Measurements from ENCODE around the gene CDHR4.

The CDHR4 gene

GRCh38 chr3:49794926-49795905, 4.5 kb downstream of the CDHR4 start:
- in situ Hi-C loops (cut with HindIII; ENCODE audit: low pct_unique_long_range_greater_than_20kb, low sequenced_read_pairs) = no loop called here
- no peak for TF ChIP-seq JUND (IDR thresholded peaks at IDR 0.05; ENCODE audit: low read depth)
- no peak for DNase-seq (ENCODE audit: low read depth in 1 of 2, low spot score in 1 of 2)

DNA sequence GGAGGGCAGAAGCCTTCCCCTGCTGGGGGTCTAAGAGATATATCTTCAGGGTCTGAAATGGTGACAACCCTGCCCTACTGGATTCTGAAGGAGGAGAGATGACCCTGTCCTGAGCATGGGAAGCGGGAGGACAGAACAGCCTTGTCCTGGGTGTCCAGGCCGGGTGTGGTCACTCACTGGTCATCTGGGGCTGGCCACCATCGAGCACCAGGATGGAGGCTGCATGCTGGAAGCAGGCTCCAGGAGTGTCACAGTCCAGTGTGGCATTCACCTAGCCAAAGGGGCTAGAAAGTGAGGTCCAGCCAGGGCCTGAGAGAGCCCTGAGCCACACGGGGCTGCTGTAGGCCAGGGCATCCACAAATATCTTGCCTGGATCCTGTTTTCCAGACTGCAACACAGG, 5.2 kb downstream of the CDHR4 start:
- no peak for TF ChIP-seq JUND (IDR thresholded peaks at IDR 0.05; ENCODE audit: low read depth)
- in situ Hi-C loops (cut with HindIII; ENCODE audit: low pct_unique_long_range_greater_than_20kb, low sequenced_read_pairs) = no loop called here

GRCh38 chr3:49793486-49794085, 6.1 kb downstream of the CDHR4 start:
- in situ Hi-C loops (cut with HindIII; ENCODE audit: low pct_unique_long_range_greater_than_20kb, low sequenced_read_pairs) = no loop called here
- no peak for DNase-seq (ENCODE audit: low read depth in 1 of 2, low spot score in 1 of 2)
- TF ChIP-seq JUND (IDR thresholded peaks at IDR 0.05; ENCODE audit: low read depth) = no peak

More for the DNA sequence above, 5.2 kb downstream of the CDHR4 start:
- DNase-seq (ENCODE audit: low read depth in 1 of 2, low spot score in 1 of 2) = no peak

DNA sequence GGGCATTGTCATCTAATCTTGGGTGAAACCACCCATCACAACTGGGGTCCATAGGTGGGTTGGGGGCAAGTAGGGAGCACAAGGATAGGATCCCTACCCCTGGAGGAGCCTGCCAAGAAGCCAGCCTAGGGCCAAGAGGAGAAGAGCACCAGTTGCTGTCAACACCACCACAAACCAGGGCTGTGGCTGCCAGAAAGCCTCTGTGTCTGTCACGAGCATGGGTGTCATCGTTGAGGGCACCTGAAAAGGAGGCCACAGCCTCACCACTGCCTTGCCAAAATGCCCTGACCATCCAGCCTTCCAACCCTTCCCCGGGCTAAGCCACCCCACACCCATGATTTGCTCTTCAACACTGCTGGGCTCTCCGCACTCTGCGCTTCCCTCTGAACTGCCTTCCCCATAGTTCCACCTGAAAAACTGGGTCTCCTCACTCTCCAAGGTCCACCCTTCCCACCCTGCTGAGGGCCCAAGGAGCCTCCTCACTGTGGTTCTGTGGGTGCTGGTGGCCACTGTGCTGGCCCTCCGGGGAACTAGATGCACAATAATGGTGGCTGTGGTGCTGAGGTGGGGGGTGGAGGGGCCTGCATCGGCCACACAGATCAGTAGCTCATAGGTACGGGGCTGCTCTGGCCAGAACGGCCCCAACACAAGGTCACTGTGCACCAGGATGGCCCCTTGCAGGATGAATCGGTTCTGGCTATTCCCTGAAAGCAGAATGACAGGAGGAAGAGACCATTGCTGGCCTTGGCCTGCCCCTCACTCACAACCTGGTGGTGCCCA, 7.1 kb downstream of the CDHR4 start:
- in situ Hi-C loops (cut with HindIII; ENCODE audit: low pct_unique_long_range_greater_than_20kb, low sequenced_read_pairs) = no loop called here
- DNase-seq (ENCODE audit: low read depth in 1 of 2, low spot score in 1 of 2) = no peak

GRCh38 chr3:49791571-49791970, 8.1 kb downstream of the CDHR4 start:
- in situ Hi-C loops (cut with HindIII; ENCODE audit: low pct_unique_long_range_greater_than_20kb, low sequenced_read_pairs) = no loop called here
- no peak for TF ChIP-seq JUND (IDR thresholded peaks at IDR 0.05; ENCODE audit: low read depth)
- DNase-seq (ENCODE audit: low read depth in 1 of 2, low spot score in 1 of 2) = peak in 1 of 2 experiments; percentile 42

More for the DNA sequence above, 7.1 kb downstream of the CDHR4 start:
- TF ChIP-seq JUND (IDR thresholded peaks at IDR 0.05; ENCODE audit: low read depth) = no peak

DNA sequence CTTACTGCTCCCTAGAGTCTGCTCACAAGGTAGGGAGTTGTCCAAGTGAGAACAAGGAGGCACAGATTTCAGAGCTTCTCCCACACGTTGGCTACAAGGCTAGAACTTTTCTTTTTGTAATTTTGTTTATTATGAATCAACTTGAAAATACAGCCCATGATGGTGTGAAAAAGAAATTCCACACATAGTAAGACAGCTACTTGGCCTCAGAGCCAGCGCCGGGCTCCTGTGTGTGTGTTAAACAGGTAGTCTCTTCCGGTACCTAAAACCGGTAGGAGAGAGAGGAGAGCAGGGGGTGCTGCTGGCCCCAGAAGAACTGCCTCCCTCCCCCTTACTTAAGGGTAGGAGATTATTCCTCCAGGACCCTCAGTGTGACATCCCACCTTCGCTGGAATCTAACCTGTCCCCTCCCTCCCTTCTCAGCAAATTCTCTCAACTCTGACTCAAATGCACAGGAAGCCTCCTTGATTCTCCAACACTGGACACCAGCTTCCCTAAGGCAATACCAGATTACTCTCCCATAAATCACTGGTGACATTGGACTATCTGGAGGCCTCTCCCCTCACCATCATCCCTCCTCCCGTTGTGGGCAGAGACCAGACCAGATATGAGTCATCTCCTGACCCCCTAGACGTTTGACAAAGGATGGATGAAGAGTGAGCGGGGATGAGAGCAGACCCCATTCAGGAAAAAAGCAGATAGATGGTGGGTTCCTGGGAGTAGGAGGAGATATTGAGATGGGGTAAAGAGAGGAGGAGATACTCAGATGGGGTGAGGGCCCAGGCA, 8.9 kb downstream of the CDHR4 start:
- no peak for DNase-seq (ENCODE audit: low read depth in 1 of 2, low spot score in 1 of 2)
- in situ Hi-C loops (cut with HindIII; ENCODE audit: low pct_unique_long_range_greater_than_20kb, low sequenced_read_pairs) = no loop called here

DNA sequence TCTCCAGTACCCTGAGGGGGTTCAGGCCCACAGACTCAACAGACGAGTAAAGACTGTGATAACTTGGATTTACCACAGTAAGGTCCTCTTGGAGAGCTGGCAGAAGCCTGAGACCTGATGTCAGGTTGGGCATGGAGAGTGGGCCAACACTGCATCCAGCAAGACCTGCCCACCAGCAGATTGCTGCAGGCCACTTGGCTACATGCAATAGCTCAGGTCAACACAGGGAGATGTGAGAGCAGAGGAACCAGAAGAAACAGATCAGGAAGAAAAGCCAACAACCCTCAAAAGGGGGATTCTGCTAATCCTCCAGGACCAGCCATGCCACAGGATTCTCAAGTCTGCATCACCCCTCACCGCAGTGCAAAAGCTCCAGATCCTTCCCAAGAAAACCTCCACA, 11.6 kb downstream of the CDHR4 start:
- TF ChIP-seq JUND (IDR thresholded peaks at IDR 0.05; ENCODE audit: low read depth) = no peak
- in situ Hi-C loops (cut with HindIII; ENCODE audit: low pct_unique_long_range_greater_than_20kb, low sequenced_read_pairs) = no loop called here
- no peak for DNase-seq (ENCODE audit: low read depth in 1 of 2, low spot score in 1 of 2)

More for the DNA sequence above, 8.9 kb downstream of the CDHR4 start:
- no peak for TF ChIP-seq JUND (IDR thresholded peaks at IDR 0.05; ENCODE audit: low read depth)

DNA sequence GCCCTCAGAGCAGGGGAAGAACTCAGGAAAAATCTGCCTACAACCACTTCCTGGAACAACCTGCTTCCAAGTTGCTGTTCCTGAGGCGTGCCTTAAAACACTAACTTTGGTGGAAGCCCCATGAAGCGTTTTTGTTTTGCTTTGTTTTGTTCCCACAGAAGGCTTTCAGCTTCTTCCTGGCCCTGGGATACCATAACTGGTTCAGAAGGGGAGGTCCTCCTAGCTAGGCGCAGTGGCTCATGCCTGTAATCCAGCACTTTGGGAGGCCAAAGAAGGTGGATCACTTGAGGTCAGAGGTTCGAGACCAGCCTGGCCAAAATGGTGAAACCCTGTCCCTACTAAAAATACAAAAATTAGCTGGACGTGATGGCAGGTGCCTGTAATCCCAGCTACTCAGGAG, 12.1 kb downstream of the CDHR4 start:
- no peak for DNase-seq (ENCODE audit: low read depth in 1 of 2, low spot score in 1 of 2)
- no peak for TF ChIP-seq JUND (IDR thresholded peaks at IDR 0.05; ENCODE audit: low read depth)
- in situ Hi-C loops (cut with HindIII; ENCODE audit: low pct_unique_long_range_greater_than_20kb, low sequenced_read_pairs) = no loop called here

GRCh38 chr3:49787182-49787464, 12.6 kb downstream of the CDHR4 start:
- DNase-seq (ENCODE audit: low read depth in 1 of 2, low spot score in 1 of 2) = no peak
- no peak for TF ChIP-seq JUND (IDR thresholded peaks at IDR 0.05; ENCODE audit: low read depth)
- in situ Hi-C loops (cut with HindIII; ENCODE audit: low pct_unique_long_range_greater_than_20kb, low sequenced_read_pairs) = no loop called here

DNA sequence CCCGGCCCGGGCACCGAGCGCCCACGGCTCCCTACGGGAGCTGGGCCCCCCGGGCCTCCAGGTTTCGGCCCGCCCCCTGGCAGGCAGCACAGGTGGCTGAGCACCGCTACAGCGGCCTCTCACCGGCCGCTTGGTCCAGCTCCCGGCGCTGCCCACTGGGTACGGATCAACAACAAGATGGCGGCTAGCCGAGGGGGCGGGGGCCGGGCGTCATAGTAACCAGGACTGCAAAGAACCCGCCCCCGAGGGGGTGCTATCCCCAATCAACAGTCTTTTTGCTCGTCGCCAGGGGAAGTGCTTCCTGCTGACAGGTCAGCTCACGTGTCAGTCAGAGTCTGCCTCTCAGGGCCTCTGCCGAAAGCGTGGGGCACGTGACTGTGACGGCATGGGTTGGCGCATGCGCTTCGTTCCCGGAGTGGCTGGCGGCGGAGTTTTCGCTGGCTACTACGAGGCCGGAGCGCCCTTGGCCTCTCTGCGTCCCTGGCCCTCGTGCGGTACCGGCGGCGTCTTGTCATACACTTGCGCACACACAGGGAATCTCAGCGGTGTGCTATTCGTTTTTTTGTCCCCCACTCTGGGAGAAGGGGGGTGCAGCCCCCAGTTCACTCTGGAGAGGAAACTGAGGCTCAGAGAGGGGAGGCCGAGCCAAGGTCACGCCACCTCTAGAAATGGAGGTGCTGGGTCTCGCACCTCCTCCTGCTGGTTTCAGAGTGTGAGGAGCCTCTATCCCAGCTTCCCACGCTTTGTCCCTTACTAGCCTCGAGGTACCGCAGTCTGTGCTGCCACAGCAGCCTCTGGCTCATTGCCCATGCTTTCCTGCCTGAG, 13.1 kb downstream of the CDHR4 start, which contains the start of gene IP6K1:
Gene IP6K1, minus strand, starts transcription at position 186 of the 825 bp plus-strand sequence. CDS start 38,502 bp downstream, outside the sequence.
- peak; percentile 99 for DNase-seq (ENCODE audit: low read depth in 1 of 2, low spot score in 1 of 2)
- in situ Hi-C loops (cut with HindIII; ENCODE audit: low pct_unique_long_range_greater_than_20kb, low sequenced_read_pairs) = no loop called here
- no peak for TF ChIP-seq JUND (IDR thresholded peaks at IDR 0.05; ENCODE audit: low read depth)
